IPS-18c (cell line): ENCODE results near the gene ACSM4.
"Not testable (repeated sequence)": the region's sequence is repeated elsewhere in the genome, so short reads cannot be mapped to it uniquely, and the experiment has no call there.

Experiments
- H3K4me3 ChIP-seq: 2 replicates; pipeline ENCODE4 v1.7.0; 2013; ENCODE audit warnings: low read depth, mild to moderate bottlenecking, low read length, moderate library complexity; ENCODE audit not compliant: insufficient read depth
- H3K9me3 ChIP-seq: one replicate; pipeline ENCODE4 v1.6.1; 2013; ENCODE audit warnings: mild to moderate bottlenecking, low read length, moderate library complexity; ENCODE audit not compliant: control insufficient read depth, insufficient read depth

The ACSM4 gene

GRCh38 chr12:7303772-7304171 is at the start of gene ACSM4:
Gene ACSM4, plus strand, starts transcription at chr12:7304072. Its CDS starts 260 bp downstream, at chr12:7304332.
- Histone ChIP-seq H3K4me3 (no peak within 1 kb of the TSS), H3K9me3 (no peaks in the 10 kb centered on the region)

GRCh38 chr12:7259060-7259459 is 44.8 kb upstream of the ACSM4 start:
- Histone ChIP-seq H3K9me3 (no peaks in the 10 kb centered on the region), H3K4me3 (no peak overlapping the region)

GRCh38 chr12:7264538-7264937 is 39.3 kb upstream of the ACSM4 start:
- no peaks in the 10 kb centered on the region for H3K9me3 ChIP-seq
- H3K4me3 ChIP-seq, result no peak overlapping the region

GRCh38 chr12:7265251-7265650 is 38.6 kb upstream of the ACSM4 start:
- Histone ChIP-seq H3K9me3 (no peaks in the 10 kb centered on the region), H3K4me3 (no peak overlapping the region)

- H3K9me3 ChIP-seq, result no peaks in the 10 kb centered on the region
- H3K4me3 ChIP-seq, result no peak overlapping the region
These were observed 34.6 kb upstream of the ACSM4 start for GRCh38 chr12:7269273-7269672.

GRCh38 chr12:7271893-7272514 is 31.9 kb upstream of the ACSM4 start:
- no peaks in the 10 kb centered on the region for H3K9me3 ChIP-seq
- no peak overlapping the region for H3K4me3 ChIP-seq

- not testable (repeated sequence) for H3K4me3 ChIP-seq, H3K9me3 ChIP-seq
These were observed 28.4 kb upstream of the ACSM4 start for GRCh38 chr12:7275482-7275881.

GRCh38 chr12:7282844-7283243 is 21.0 kb upstream of the ACSM4 start:
- Histone ChIP-seq H3K4me3 (no peak overlapping the region), H3K9me3 (peaks cover 2% of the 10 kb centered on the region)

- Histone ChIP-seq H3K9me3 (peaks cover 16% of the 10 kb centered on the region), H3K4me3 (no peak overlapping the region)
These were observed 14.1 kb upstream of the ACSM4 start for GRCh38 chr12:7289743-7290142.

- H3K4me3 ChIP-seq, result not testable (repeated sequence)
- peaks cover 13% of the 10 kb centered on the region for H3K9me3 ChIP-seq
These were observed 13.3 kb upstream of the ACSM4 start for GRCh38 chr12:7290588-7290987.

GRCh38 chr12:7292300-7292699 is 11.6 kb upstream of the ACSM4 start:
- no peak overlapping the region for H3K4me3 ChIP-seq
- peaks cover 13% of the 10 kb centered on the region for H3K9me3 ChIP-seq

GRCh38 chr12:7293670-7294069 is 10.2 kb upstream of the ACSM4 start:
- peaks cover 13% of the 10 kb centered on the region for H3K9me3 ChIP-seq
- H3K4me3 ChIP-seq, result no peak overlapping the region

GRCh38 chr12:7295529-7295928 is 8.3 kb upstream of the ACSM4 start:
- H3K4me3 ChIP-seq, result no peak overlapping the region
- peaks cover 11% of the 10 kb centered on the region for H3K9me3 ChIP-seq

- Histone ChIP-seq H3K4me3 (no peak overlapping the region), H3K9me3 (no peaks in the 10 kb centered on the region)
These were observed 6.0 kb upstream of the ACSM4 start for GRCh38 chr12:7297865-7298264.

GRCh38 chr12:7302266-7302986 is 1.4 kb upstream of the ACSM4 start:
- H3K4me3 ChIP-seq, result no peak overlapping the region
- H3K9me3 ChIP-seq, result no peaks in the 10 kb centered on the region

GRCh38 chr12:7303230-7303629 is 642 bp upstream of the ACSM4 start:
- Histone ChIP-seq H3K4me3 (no peak overlapping the region), H3K9me3 (no peaks in the 10 kb centered on the region)

- Histone ChIP-seq H3K4me3 (no peak overlapping the region), H3K9me3 (no peaks in the 10 kb centered on the region)
These were observed 584 bp downstream of the ACSM4 start for GRCh38 chr12:7304456-7304855.

GRCh38 chr12:7310070-7310469 is 6.2 kb downstream of the ACSM4 start:
- no peak overlapping the region for H3K4me3 ChIP-seq
- H3K9me3 ChIP-seq, result no peaks in the 10 kb centered on the region

GRCh38 chr12:7319930-7320329 is 16.1 kb downstream of the ACSM4 start:
- peaks cover 2% of the 10 kb centered on the region for H3K9me3 ChIP-seq
- no peak overlapping the region for H3K4me3 ChIP-seq
